ENCODE results near the gene AP1M2. TPM values are rescaled to one million over a fixed set of nuclear protein-coding genes. Genes with fewer than 3 reads are reported as not detected.

Gene AP1M2
- total RNA-seq: 10 to 100 TPM; 24.8 to 67.0 (median 57.1) TPM

GRCh38 chr19:10587022-10587838 lies at the start of gene AP1M2:
AP1M2 (minus strand) TSS chr19:10587312; CDS start chr19:10587231, 81 bp downstream.
- no peak for DNase-seq
- no peak for TF ChIP-seq POLR2A (IDR thresholded peaks at IDR 0.05)
- TF ChIP-seq CTCF (IDR thresholded peaks at IDR 0.05): no peak

GRCh38 chr19:10636304-10636972 lies 49.3 kb upstream of the AP1M2 start:
- no peak for DNase-seq
- Histone ChIP-seq H3K4me1 (peaks cover 0 to 3% (median 0%) of the 10 kb centered on the region in 3 donors), H3K9me3 (no peaks in the 10 kb centered on the region), H3K4me3 (no peak overlapping the region), H3K27ac (no peak overlapping the region), H3K27me3 (no peaks in the 10 kb centered on the region), H3K36me3 (peaks cover 46 to 100% (median 66%) of the 10 kb centered on the region in 3 donors)
- intact Hi-C loops (cut with DNase I): no loop called here
- TF ChIP-seq POLR2A (IDR thresholded peaks at IDR 0.05) (no peak), CTCF (IDR thresholded peaks at IDR 0.05) (no peak)
- 72 to 91% methylated on average over 10 to 19 of the region's 37 CpGs for WGBS, 2 donors

More at GRCh38 chr19:10587022-10587838, at the start of gene AP1M2:
- WGBS, 2 donors: 33 to 36% methylated on average over 11 to 19 of the region's 35 CpGs
- Histone ChIP-seq H3K27me3 (peaks cover 0 to 31% (median 0%) of the 10 kb centered on the region in 4 donors), H3K4me1 (peaks cover 0 to 18% (median 0%) of the 10 kb centered on the region in 3 donors), H3K4me3 (peak within 1 kb of the TSS; percentile 60 to 72 (median 70)), H3K27ac (peak within 1 kb of the TSS; percentile 32 to 87 (median 82)), H3K9me3 (no peaks in the 10 kb centered on the region), H3K36me3 (peaks cover 0 to 18% (median 0%) of the 10 kb centered on the region in 3 donors)
- intact Hi-C loops (cut with DNase I): no loop called here

- peaks cover 0 to 3% (median 0%) of the 10 kb centered on the region in 3 donors for H3K4me1 ChIP-seq
- H3K4me3 ChIP-seq: no peak overlapping the region
- H3K36me3 ChIP-seq: peaks cover 46 to 100% (median 65%) of the 10 kb centered on the region in 3 donors
- H3K27me3 ChIP-seq: no peaks in the 10 kb centered on the region
- 92 to 96% methylated on average over 6 of the region's 6 CpGs for WGBS, 2 donors
- no peak overlapping the region for H3K27ac ChIP-seq
- no peaks in the 10 kb centered on the region for H3K9me3 ChIP-seq
- intact Hi-C loops (cut with DNase I): no loop called here
- no peak for DNase-seq
- TF ChIP-seq CTCF (IDR thresholded peaks at IDR 0.05) (no peak), POLR2A (IDR thresholded peaks at IDR 0.05) (no peak)
Measured at GRCh38 chr19:10634963-10635362, 47.9 kb upstream of the AP1M2 start.

GRCh38 chr19:10634430-10634829 lies 47.3 kb upstream of the AP1M2 start:
- intact Hi-C loops (cut with DNase I): no loop called here
- Histone ChIP-seq H3K4me1 (peaks cover 0 to 3% (median 0%) of the 10 kb centered on the region in 3 donors), H3K36me3 (peaks cover 46 to 100% (median 61%) of the 10 kb centered on the region in 3 donors), H3K27ac (no peak overlapping the region), H3K9me3 (no peaks in the 10 kb centered on the region), H3K4me3 (no peak overlapping the region), H3K27me3 (no peaks in the 10 kb centered on the region)
- TF ChIP-seq CTCF (IDR thresholded peaks at IDR 0.05): no peak
- no peak for TF ChIP-seq POLR2A (IDR thresholded peaks at IDR 0.05)
- 82 to 97% methylated on average over 7 of the region's 7 CpGs for WGBS, 2 donors
- DNase-seq: no peak

- TF ChIP-seq POLR2A (IDR thresholded peaks at IDR 0.05) (no peak), CTCF (IDR thresholded peaks at IDR 0.05) (no peak)
Measured at GRCh38 chr19:10631874-10632273, 44.8 kb upstream of the AP1M2 start.

More at GRCh38 chr19:10631874-10632273, 44.8 kb upstream of the AP1M2 start:
- Histone ChIP-seq H3K4me3 (no peak overlapping the region), H3K36me3 (peaks cover 39 to 99% (median 43%) of the 10 kb centered on the region in 3 donors), H3K27ac (no peak overlapping the region), H3K27me3 (no peaks in the 10 kb centered on the region), H3K9me3 (no peaks in the 10 kb centered on the region), H3K4me1 (peaks cover 0 to 23% (median 0%) of the 10 kb centered on the region in 3 donors)
- no peak for DNase-seq
- WGBS, 2 donors: 67 to 86% methylated on average over 4 to 10 of the region's 14 CpGs
- intact Hi-C loops (cut with DNase I): no loop called here

Measured in esophagus squamous epithelium (tissue), 5 donors.